K562 treated with DMSO at 1 percent for 12 hours (cell line): ENCODE measurements around the gene ATP6V0A1. TPM values are rescaled to one million over a fixed set of nuclear protein-coding genes. Genes with fewer than 3 reads are reported as not detected.

ENCODE experiments used
- total RNA-seq: library from RNA; unstranded; fragments of 300-600 nt; gene quantifications from 2 replicates; pipeline ENCODE4 v1.2.3, GENCODE V29; 2022; ENCODE audit not compliant: insufficient read depth

ATP6V0A1 gene
- 35.7 and 74.8 TPM in 2 replicates for total RNA-seq

DNA sequence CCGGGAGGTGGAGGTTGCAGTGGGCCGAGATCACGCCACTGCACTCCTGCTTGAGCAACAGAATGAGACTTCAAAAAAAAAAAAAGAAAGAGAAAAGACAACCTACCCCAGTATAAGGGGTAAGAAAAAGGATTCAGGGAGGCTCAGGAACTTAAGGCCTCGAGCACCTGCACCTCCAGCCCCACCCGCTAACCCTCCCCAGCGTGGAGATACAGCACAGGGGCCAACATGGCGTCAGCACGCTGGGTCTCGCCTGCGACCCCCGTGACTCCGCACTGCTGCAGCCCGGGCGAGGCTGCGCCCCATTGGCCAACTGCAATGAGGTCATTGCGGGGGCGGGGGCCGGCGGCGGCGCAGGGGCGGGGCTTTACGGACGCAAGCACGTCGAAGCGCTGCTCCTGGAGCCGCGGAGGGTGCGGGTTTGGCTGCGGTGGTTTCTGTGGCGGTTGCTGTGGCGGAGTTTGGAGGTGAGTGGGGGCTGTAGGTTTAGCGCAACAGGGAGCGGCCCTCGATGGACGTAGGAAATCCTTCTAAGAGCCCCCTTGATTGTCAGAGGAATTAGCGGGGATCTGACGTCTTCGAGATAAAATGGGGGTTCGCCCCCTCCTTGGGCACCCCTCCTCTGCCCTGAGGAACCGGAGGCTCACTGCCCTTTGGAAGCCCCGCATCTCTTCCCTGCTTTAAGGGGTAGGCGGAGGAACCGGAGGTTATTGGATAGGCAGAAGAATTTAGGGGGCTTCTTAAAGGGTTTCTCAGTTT lies at the start of gene ATP6V0A1:
Gene ATP6V0A1, plus strand, starts transcription at position 382 of the 759 bp plus-strand sequence. CDS start 2,017 bp downstream, outside the sequence.

DNA sequence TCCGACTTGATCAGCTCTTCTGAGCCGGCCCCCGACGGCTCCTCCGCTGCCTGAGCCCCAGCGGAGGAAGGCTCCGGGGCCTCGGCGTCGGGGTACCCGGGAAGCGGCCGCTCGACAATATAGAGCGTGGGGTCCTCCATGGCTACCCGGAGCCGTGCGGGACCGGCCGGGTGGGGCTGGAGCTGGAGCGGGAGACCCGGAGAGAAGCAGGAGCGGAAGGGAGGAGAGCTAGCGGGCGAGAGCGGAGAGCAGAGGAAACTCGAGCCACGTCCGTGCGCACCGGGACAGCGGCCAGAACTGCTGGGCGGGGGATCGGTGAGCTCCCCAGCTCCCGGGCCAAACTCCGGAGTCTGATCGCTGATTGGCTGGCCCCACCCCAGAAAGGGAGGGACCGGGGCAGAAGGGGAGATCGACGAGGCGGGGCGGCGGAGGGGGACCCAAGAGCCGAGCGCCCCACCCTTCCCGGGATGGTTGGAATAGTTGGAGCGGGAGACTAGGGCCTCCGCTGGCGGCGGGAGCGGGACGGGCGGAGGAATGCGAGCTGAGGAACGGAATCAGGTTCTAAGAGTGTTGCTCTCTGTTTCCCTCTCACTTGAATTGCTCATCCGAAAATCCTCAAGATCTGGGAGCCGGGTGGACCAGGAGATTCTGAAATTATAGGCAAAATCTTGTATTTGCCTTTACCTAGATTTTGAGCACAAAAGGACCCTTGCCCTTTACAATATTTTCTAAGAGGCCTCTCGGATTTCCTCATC lies 35.5 kb upstream of the ATP6V0A1 start, which contains the start of gene CAVIN1:
Gene CAVIN1, minus strand, starts transcription at position 299 of the 755 bp plus-strand sequence. Its CDS starts 159 bp downstream, at position 140.

GRCh38 chr17:42536048-42536371 lies 77.3 kb downstream of the ATP6V0A1 start, which contains the start of gene NAGLU:
Gene NAGLU, plus strand, starts transcription at chr17:42536241. Its CDS starts 32 bp downstream, at chr17:42536273.

DNA sequence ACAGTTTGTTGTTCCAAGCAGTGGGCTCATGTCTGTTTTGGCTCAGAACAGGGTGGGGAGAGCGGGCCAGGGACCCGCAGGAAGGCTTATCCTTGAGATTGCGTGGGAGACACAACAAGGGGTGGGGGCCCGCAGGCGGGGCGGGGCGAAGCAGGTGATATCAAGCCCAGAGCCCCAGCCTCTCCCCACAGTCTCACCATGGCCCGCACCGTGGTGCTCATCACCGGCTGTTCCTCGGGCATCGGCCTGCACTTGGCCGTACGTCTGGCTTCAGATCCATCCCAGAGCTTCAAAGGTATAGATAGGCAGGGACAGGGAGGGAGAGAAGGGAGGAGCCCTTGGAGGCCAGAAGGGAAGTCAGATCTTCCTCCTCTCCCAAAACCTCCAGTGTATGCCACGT lies 94.1 kb downstream of the ATP6V0A1 start, which contains the start of gene HSD17B1:
Gene HSD17B1, plus strand, starts transcription at position 188 of the 400 bp plus-strand sequence. Its CDS starts 11 bp downstream, at position 199.

DNA sequence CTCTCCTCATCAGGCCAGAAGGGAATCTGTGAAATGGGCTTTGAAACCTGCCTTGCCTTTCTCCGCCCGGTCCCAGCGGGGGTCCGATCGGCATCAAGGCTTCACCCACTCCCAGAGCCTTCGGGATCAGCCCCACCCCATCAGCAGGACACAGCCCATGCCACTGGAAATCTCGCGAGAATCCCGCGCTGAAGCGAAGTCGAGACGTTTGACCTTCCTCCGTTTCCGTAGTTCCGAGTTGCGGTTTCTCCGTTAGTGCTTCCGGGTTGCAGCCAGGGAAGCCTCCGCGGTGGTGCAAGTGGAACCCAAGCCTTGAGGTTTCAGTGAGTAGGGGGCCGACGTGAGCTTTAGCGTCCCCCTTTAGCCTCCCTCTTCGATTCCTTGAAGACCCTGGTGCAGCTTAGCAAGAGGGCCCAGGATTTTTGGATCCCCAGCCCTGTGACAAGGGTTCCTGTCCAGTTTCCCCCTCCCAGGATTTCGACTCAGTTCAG lies 103.3 kb downstream of the ATP6V0A1 start, which contains the start of gene COASY:
Gene COASY, plus strand, starts transcription at position 252 of the 491 bp plus-strand sequence. CDS start 475 bp downstream, outside the sequence.

GRCh38 chr17:42566883-42567573 lies 108.3 kb downstream of the ATP6V0A1 start, which contains the start of gene MLX:
Gene MLX, plus strand, starts transcription at chr17:42567100. Its CDS starts 25 bp downstream, at chr17:42567125.

Other genes with a start within 250 kb of the ATP6V0A1 start
- 33.7 and 83.5 TPM in 2 replicates for gene STAT5B, start 182.5 kb upstream of the ATP6V0A1 start, total RNA-seq
- 51.5 and 84.7 TPM in 2 replicates for gene STAT5A, start 170.4 kb upstream of the ATP6V0A1 start, total RNA-seq
- 36.3 and 84.1 TPM in 2 replicates for gene STAT3, start 70.4 kb upstream of the ATP6V0A1 start, total RNA-seq
- gene CAVIN1, start 35.6 kb upstream of the ATP6V0A1 start, total RNA-seq: 47.5 and 64.4 TPM in 2 replicates
- 13.4 and 17.2 TPM in 2 replicates for gene NAGLU, start 77.4 kb downstream of the ATP6V0A1 start, total RNA-seq
- 5.9 and 6.6 TPM in 2 replicates for gene HSD17B1, start 94.0 kb downstream of the ATP6V0A1 start, total RNA-seq
- 88.6 and 138 TPM in 2 replicates for gene COASY, start 103.3 kb downstream of the ATP6V0A1 start, total RNA-seq
- 27.7 and 48.9 TPM in 2 replicates for gene MLX, start 108.2 kb downstream of the ATP6V0A1 start, total RNA-seq
- 38.2 and 56.8 TPM in 2 replicates for gene PSMC3IP, start 118.9 kb downstream of the ATP6V0A1 start, total RNA-seq
- gene RETREG3, start 150.5 kb downstream of the ATP6V0A1 start, total RNA-seq: 14.6 and 33.4 TPM in 2 replicates
- 113 and 147 TPM in 2 replicates for gene TUBG1, start 150.8 kb downstream of the ATP6V0A1 start, total RNA-seq
- not detected in 2 replicates for gene TUBG2, start 200.4 kb downstream of the ATP6V0A1 start, total RNA-seq
- 43.8 and 49.4 TPM in 2 replicates for gene PLEKHH3, start 218.1 kb downstream of the ATP6V0A1 start, total RNA-seq
- gene CCR10, start 223.0 kb downstream of the ATP6V0A1 start, total RNA-seq: 9.2 and 13.7 TPM in 2 replicates
- 0.24 and 2.2 TPM in 2 replicates for gene CNTNAP1, start 223.7 kb downstream of the ATP6V0A1 start, total RNA-seq